Fibroblast of pulmonary artery (primary cell): Measurements from ENCODE around the gene LMO4.

Experiments
- DNase-seq: peaks from one replicate; pipeline ENCODE4 v3.0.0-alpha.2; 2010; ENCODE audit warnings: low read depth
- H3K4me3 ChIP-seq: replicated peaks from 2 replicates; pipeline ENCODE4 v1.5.1; 2011; ENCODE audit warnings: low read depth, mild to moderate bottlenecking, control low read depth, low read length, moderate library complexity
- TF ChIP-seq, protein P1 (sequence below): IDR thresholded peaks from 2 replicates; pipeline ENCODE4 v1.5.1; 2011; ENCODE audit warnings: mild to moderate bottlenecking, control low read depth, low read length, inconsistent platforms; ENCODE audit errors: missing control alignments

LMO4 gene

DNA sequence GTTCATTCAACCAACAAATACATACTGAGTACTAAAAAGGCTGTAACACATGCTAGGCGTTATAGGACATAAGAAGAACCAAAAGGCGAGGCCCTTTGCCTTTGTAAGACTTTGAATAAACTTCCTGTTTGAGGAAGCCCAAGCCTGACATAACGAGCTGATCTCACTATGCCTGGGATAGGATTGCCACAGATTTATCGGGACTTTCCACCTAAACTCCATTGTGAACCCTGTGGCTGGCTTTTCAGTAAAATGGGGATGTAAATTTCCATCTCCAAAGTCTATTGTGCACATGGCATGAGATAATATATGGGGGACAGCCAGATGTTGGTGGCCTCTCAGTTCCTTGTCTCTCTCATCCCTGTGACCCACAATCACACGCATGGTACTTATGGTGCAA lies 41.9 kb downstream of the LMO4 start:
- TF ChIP-seq, protein P1, sequence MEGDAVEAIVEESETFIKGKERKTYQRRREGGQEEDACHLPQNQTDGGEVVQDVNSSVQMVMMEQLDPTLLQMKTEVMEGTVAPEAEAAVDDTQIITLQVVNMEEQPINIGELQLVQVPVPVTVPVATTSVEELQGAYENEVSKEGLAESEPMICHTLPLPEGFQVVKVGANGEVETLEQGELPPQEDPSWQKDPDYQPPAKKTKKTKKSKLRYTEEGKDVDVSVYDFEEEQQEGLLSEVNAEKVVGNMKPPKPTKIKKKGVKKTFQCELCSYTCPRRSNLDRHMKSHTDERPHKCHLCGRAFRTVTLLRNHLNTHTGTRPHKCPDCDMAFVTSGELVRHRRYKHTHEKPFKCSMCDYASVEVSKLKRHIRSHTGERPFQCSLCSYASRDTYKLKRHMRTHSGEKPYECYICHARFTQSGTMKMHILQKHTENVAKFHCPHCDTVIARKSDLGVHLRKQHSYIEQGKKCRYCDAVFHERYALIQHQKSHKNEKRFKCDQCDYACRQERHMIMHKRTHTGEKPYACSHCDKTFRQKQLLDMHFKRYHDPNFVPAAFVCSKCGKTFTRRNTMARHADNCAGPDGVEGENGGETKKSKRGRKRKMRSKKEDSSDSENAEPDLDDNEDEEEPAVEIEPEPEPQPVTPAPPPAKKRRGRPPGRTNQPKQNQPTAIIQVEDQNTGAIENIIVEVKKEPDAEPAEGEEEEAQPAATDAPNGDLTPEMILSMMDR: no peak
- no peak for DNase-seq
- no peak overlapping the region for H3K4me3 ChIP-seq

DNA sequence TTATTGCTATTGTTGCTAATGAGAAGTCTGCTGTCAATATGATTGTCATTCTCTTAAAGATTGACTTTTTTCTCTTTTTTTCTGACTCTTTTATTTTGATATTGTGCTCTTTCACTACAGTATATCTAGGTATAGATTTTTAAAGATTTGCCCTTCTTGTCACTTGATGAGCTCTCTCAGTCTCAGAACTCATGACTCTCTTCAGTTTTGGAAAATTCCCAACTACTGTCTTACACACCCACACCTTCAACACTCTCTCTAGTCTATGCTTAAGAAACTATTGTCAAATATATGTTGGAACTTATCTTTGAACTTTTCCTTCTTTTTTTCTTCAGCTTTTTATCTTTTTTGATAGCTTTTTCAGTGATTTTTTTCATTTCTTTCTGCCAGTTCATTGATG lies 50.6 kb downstream of the LMO4 start:
- no peak for DNase-seq
- TF ChIP-seq, protein P1: no peak
- H3K4me3 ChIP-seq: no peak overlapping the region

DNA sequence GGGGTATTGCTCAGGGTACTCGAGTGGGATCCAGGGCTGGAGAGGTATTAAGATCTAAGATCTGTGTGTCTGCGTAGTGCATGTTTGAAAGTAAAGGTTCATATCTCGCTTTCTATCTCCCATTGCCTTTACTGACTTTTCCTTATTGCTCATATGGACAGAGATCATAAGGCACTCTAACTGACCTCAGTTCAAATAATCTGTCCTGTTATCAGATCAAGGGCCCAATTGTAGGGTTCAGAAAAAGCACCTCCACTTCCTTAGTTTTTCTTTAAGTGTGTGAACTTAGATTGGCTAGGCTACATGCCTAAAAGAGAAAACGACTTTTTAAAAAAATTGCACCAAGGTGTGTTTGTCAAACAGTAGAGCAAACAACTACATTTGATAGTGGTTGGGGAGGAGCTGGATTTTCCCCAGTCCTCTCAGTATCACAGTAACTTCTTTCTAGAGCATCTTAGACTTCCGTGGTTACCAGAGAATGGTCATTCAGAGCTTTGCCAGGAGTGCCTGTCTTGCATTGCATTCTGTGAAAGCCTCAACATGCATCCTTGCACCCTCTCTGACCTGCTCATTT lies 57.6 kb downstream of the LMO4 start:
- no peak for DNase-seq
- no peak overlapping the region for H3K4me3 ChIP-seq
- TF ChIP-seq, protein P1: no peak

DNA sequence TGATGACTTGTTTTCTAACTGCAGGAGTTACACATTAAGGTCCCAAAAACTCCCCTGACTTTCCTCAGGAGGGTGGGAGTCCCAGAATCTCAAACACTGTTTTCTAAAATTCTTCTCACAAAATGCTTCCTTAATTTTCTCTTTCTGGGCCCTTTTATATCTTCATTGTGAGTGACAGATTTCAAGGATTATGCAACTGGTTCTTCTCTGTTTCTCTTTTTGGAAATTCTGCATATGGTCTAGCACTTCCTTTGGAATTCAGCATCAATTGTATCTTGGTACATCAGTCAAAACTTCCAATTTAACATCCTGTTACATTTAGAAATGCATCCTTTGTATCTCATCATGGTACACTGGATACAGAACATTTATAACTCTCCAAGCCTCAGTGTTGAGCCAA lies 59.7 kb downstream of the LMO4 start:
- DNase-seq: no peak
- TF ChIP-seq, protein P1: no peak
- H3K4me3 ChIP-seq: no peak overlapping the region

DNA sequence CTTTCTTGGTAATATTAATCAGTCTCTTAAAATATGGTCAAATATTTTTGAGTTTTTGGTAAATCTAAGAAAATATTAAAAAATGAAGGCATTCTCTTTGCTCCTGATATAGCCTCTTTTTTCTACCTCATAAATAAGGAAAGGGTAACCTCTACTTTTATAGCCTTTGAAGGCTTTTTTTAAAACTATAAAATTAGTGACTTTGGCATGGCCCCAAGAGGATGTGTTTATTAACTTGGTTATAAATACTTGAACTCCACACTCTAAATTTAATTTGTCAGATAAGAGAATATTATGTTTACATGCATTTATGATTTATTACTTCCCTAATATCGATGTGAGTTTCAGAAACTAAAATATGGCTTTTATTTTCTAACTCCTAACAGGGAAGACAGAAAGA lies 60.3 kb downstream of the LMO4 start:
- TF ChIP-seq, protein P1: no peak
- no peak overlapping the region for H3K4me3 ChIP-seq
- DNase-seq: no peak

DNA sequence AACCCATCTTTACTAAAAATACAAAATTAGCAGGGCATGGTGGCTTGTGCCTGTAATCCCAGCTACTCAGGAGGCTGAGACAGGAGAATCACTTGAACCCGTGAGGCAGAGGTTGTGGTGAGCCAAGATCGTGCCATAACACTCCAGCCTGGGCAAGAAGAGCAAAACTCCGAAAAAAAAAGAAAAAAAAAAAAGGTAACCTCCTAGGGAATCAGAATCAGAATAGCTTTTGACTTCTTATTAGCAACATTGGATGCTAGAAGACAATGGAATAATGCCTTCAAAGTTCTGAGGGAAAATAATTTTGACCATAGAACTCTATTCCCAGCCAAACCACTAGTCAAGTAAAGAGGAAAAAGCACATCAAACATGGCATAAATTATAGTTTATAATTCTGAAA lies 60.9 kb downstream of the LMO4 start:
- DNase-seq: no peak
- no peak overlapping the region for H3K4me3 ChIP-seq
- TF ChIP-seq, protein P1: no peak
